ENCODE measurements around the gene SGTA. TPM values are rescaled to one million over a fixed set of nuclear protein-coding genes. Genes with fewer than 3 reads are reported as not detected.
"Not testable (repeated sequence)": the region's sequence is repeated elsewhere in the genome, so short reads cannot be mapped to it uniquely, and the experiment has no call there.

The SGTA gene
- total RNA-seq, 4 donors from 2014 or later: 37.0 to 66.6 (median 47.5) TPM

GRCh38 chr19:2795827-2796658 is 13.0 kb upstream of the SGTA start:
- in situ Hi-C loops (cut with MboI; ENCODE audit: low pct_ligation_motif_present in 1 of 4, low pct_unique_long_range_greater_than_20kb in 1 of 4, low sequenced_read_pairs in 3 of 4) (no loop called here), intact Hi-C loops (cut with DNase I; ENCODE audit: low total_unique reads) (no loop called here)
- DNase-seq: no peak
- Histone ChIP-seq H3K4me3 (no peak overlapping the region), H3K9me3 (no peaks in the 10 kb centered on the region), H3K27ac (no peak overlapping the region), H3K4me1 (no peaks in the 10 kb centered on the region), H3K36me3 (no peaks in the 10 kb centered on the region), H3K27me3 (no peaks in the 10 kb centered on the region)
- WGBS, 2 donors (ENCODE audit: low coverage in 1 of 2): 86% methylated on average over 27 of the region's 27 CpGs; no CpG with 5 or more reads in 1 of the 2 donors
- TF ChIP-seq POLR2AphosphoS5 (IDR thresholded peaks at IDR 0.05): no peak

- no peak for TF ChIP-seq EP300 (IDR thresholded peaks at IDR 0.05; ENCODE audit: low read depth)
- TF ChIP-seq POLR2AphosphoS5 (IDR thresholded peaks at IDR 0.05): no peak
- TF ChIP-seq, protein P1, sequence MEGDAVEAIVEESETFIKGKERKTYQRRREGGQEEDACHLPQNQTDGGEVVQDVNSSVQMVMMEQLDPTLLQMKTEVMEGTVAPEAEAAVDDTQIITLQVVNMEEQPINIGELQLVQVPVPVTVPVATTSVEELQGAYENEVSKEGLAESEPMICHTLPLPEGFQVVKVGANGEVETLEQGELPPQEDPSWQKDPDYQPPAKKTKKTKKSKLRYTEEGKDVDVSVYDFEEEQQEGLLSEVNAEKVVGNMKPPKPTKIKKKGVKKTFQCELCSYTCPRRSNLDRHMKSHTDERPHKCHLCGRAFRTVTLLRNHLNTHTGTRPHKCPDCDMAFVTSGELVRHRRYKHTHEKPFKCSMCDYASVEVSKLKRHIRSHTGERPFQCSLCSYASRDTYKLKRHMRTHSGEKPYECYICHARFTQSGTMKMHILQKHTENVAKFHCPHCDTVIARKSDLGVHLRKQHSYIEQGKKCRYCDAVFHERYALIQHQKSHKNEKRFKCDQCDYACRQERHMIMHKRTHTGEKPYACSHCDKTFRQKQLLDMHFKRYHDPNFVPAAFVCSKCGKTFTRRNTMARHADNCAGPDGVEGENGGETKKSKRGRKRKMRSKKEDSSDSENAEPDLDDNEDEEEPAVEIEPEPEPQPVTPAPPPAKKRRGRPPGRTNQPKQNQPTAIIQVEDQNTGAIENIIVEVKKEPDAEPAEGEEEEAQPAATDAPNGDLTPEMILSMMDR (IDR thresholded peaks at IDR 0.05): no peak
- in situ Hi-C loops (cut with MboI; ENCODE audit: low pct_ligation_motif_present in 1 of 4, low pct_unique_long_range_greater_than_20kb in 1 of 4, low sequenced_read_pairs in 3 of 4) (no loop called here), intact Hi-C loops (cut with DNase I; ENCODE audit: low total_unique reads) (no loop called here)
- Histone ChIP-seq H3K4me1 (no peaks in the 10 kb centered on the region), H3K27ac (no peak overlapping the region), H3K27me3 (no peaks in the 10 kb centered on the region), H3K9me3 (no peaks in the 10 kb centered on the region), H3K4me3 (no peak overlapping the region), H3K36me3 (no peaks in the 10 kb centered on the region)
- no peak for DNase-seq
- 96% methylated on average over 12 of the region's 12 CpGs; no CpG with 5 or more reads in 1 of the 2 donors for whole genome bisulfite sequencing, 2 donors (ENCODE audit: low coverage in 1 of 2)
Measured at GRCh38 chr19:2793577-2793976, 10.5 kb upstream of the SGTA start.

DNA sequence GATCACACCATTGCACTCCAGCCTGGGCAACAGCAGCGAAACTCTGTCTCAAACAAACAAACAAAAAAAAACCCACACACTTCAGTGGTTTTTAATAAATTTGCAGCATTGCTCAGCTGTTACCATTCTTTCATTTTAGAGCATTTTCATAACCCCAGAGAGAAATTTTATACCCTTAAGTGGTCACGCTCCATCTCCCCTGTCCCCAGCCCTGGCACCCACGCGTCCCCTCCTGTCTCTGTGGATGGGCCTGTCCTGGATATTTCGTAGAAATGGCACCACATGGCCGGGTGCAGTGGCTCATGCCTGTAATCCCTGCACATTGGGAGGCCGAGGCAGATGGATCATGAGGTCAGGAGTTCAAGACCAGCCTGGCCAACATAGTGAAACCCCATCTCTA is 10.1 kb upstream of the SGTA start:
- Histone ChIP-seq H3K4me3 (no peak overlapping the region), H3K4me1 (no peaks in the 10 kb centered on the region), H3K27ac (no peak overlapping the region), H3K36me3 (no peaks in the 10 kb centered on the region), H3K27me3 (no peaks in the 10 kb centered on the region), H3K9me3 (no peaks in the 10 kb centered on the region)
- in situ Hi-C loops (cut with MboI; ENCODE audit: low pct_ligation_motif_present in 1 of 4, low pct_unique_long_range_greater_than_20kb in 1 of 4, low sequenced_read_pairs in 3 of 4): no loop called here
- no peak for DNase-seq
- TF ChIP-seq EP300 (IDR thresholded peaks at IDR 0.05; ENCODE audit: low read depth) (no peak), POLR2AphosphoS5 (IDR thresholded peaks at IDR 0.05) (no peak), POLR2A (IDR thresholded peaks at IDR 0.05) (no peak)
- TF ChIP-seq, protein P1 (IDR thresholded peaks at IDR 0.05): no peak
- WGBS, 2 donors (ENCODE audit: low coverage in 1 of 2): 95 to 100% methylated on average over 1 to 7 of the region's 7 CpGs
- intact Hi-C loops (cut with DNase I; ENCODE audit: low total_unique reads): no loop called here

GRCh38 chr19:2792666-2793065 is 9.6 kb upstream of the SGTA start:
- H3K27me3 ChIP-seq; H3K4me1 ChIP-seq; H3K4me3 ChIP-seq; H3K27ac ChIP-seq; in situ Hi-C loops (cut with MboI; ENCODE audit: low pct_ligation_motif_present in 1 of 4, low pct_unique_long_range_greater_than_20kb in 1 of 4, low sequenced_read_pairs in 3 of 4); H3K36me3 ChIP-seq; intact Hi-C loops (cut with DNase I; ENCODE audit: low total_unique reads); DNase-seq; H3K9me3 ChIP-seq: not testable (repeated sequence)
- 91 to 100% methylated on average over 5 to 10 of the region's 10 CpGs for WGBS, 2 donors (ENCODE audit: low coverage in 1 of 2)

DNA sequence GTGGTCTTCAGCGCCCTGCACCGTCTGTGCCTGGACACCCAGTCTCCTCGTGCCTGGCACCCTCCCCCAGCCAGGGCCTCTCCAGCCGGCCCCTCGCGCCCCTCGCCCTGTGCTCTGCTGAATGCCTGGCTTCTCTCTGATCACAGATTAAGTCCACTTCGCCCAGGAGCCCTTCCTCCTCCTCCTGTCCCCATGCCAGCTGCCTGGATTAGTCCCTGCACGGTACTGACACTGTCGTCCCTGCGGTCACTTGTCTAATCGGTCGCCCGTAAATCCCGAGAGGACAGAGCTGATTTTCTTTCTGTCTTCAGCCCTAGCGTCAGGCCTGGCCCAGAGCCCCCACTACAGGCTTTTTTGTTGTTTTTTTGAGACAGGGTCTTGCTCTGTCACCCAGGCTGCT is 8.8 kb upstream of the SGTA start:
- no peak overlapping the region for H3K4me3 ChIP-seq
- no peak overlapping the region for H3K27ac ChIP-seq
- DNase-seq: no peak
- TF ChIP-seq EP300 (IDR thresholded peaks at IDR 0.05; ENCODE audit: low read depth): no peak
- TF ChIP-seq, protein P1 (IDR thresholded peaks at IDR 0.05): no peak
- H3K4me1 ChIP-seq: no peaks in the 10 kb centered on the region
- in situ Hi-C loops (cut with MboI; ENCODE audit: low pct_ligation_motif_present in 1 of 4, low pct_unique_long_range_greater_than_20kb in 1 of 4, low sequenced_read_pairs in 3 of 4): no loop called here
- no peaks in the 10 kb centered on the region for H3K9me3 ChIP-seq
- no peaks in the 10 kb centered on the region for H3K36me3 ChIP-seq
- intact Hi-C loops (cut with DNase I; ENCODE audit: low total_unique reads): no loop called here
- WGBS, 2 donors (ENCODE audit: low coverage in 1 of 2): 86 to 88% methylated on average over 9 to 16 of the region's 16 CpGs
- no peaks in the 10 kb centered on the region for H3K27me3 ChIP-seq

Data from transverse colon (tissue), 4 donors.